SH-SY5Y (cell line): ENCODE results near the gene TMEM81.

Source experiments
- GATA2 ChIP-seq: IDR thresholded peaks from 2 replicates; pipeline ENCODE4 v1.6.1; 2011; ENCODE audit warnings: mild to moderate bottlenecking, low read depth, low read length
- GATA3 ChIP-seq: IDR thresholded peaks from 2 replicates; pipeline ENCODE4 v1.6.1; 2011; ENCODE audit warnings: low read depth, mild to moderate bottlenecking, low read length, moderate library complexity

- TF ChIP-seq GATA2 (no peak), GATA3 (no peak)
These were observed 40.5 kb upstream of the TMEM81 start for GRCh38 chr1:205124726-205125125.
